ENCODE measurements around the gene DAAM1. TPM values are rescaled to one million over a fixed set of nuclear protein-coding genes. Genes with fewer than 3 reads are reported as not detected.

DAAM1 gene
- polyA plus RNA-seq, 1 of the 3 experiments (the other 2 are of a cell fraction), result 5.1 TPM

DNA sequence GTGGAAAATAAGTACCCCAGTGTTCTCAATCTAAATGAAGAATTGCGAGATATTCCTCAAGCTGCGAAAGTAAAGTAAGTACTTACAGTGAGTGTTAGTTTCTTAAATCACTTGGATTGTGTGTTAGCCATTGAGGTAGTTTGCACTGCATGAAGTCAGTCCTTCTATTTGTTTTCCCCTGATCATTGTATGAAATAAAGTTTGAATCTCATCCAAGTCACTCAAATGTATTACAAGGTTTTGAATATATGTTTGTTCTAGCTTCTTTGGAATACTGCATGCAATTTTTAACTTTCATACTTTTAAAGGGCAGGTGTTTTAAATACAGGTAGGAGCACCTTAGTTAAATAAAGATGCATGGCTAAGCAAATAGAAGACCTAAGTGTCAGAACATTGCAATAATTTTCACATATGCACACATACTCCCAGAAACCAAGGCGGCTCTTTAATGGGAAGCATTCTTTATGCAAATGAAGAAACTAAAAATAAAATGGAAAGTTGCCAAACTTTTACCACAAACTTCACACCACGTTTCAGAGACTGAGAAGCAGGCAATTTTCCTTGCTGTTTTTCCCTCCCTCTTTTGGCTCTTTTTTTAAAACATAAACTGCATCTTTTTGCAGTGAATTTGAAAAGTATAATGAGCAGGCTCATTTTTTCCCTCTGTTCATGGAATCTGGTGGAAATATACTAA, 171.1 kb downstream of the DAAM1 start:
- Histone ChIP-seq H3K9ac (no peak overlapping the region), H3F3A (replicated peaks; ENCODE audit: insufficient read depth) (peaks cover 13% of the 10 kb centered on the region), H3K27me3 (ENCODE audit: insufficient read depth) (no peaks in the 10 kb centered on the region), H3K4me3 (ENCODE audit: low read depth in 2 of 2, low read length in 1 of 2) (no peak overlapping the region), H3K79me2 (ENCODE audit: insufficient read depth) (no peaks in the 10 kb centered on the region), H3K4me1 (ENCODE audit: control insufficient read depth in 1 of 2, insufficient read depth in 2 of 2, low read depth in 1 of 2, low read length in 1 of 2) (peaks cover 33 to 38% of the 10 kb centered on the region in 2 experiments; a peak in 3 of 4 replicates), H3K9me3 (no peaks in the 10 kb centered on the region), H3K36me3 (replicated peaks in 1 of 2; ENCODE audit: control insufficient read depth in 1 of 2, insufficient read depth in 2 of 2, low read length in 1 of 2) (peaks cover 21 to 34% of the 10 kb centered on the region in 2 experiments), H2AFZ (ENCODE audit: low read depth) (no peak overlapping the region), H4K20me1 (ENCODE audit: insufficient read depth) (no peaks in the 10 kb centered on the region), H3K4me2 (no peak overlapping the region), H3K9me2 (no peaks in the 10 kb centered on the region), H3K27ac (ENCODE audit: low read depth in 2 of 2, low read length in 1 of 2) (no peak overlapping the region; a peak in 1 of 4 replicates)
- ChIA-PET POLR2A (no interaction called here), CTCF (no interaction called here)
- no peak for TF ChIP-seq CHD2 (IDR thresholded peaks at IDR 0.05; ENCODE audit: low read length, partially characterized antibody)
- no peak for TF ChIP-seq TAF1 (IDR thresholded peaks at IDR 0.05; ENCODE audit: borderline replicate concordance, low read depth, low read length)
- TF ChIP-seq, protein P1, sequence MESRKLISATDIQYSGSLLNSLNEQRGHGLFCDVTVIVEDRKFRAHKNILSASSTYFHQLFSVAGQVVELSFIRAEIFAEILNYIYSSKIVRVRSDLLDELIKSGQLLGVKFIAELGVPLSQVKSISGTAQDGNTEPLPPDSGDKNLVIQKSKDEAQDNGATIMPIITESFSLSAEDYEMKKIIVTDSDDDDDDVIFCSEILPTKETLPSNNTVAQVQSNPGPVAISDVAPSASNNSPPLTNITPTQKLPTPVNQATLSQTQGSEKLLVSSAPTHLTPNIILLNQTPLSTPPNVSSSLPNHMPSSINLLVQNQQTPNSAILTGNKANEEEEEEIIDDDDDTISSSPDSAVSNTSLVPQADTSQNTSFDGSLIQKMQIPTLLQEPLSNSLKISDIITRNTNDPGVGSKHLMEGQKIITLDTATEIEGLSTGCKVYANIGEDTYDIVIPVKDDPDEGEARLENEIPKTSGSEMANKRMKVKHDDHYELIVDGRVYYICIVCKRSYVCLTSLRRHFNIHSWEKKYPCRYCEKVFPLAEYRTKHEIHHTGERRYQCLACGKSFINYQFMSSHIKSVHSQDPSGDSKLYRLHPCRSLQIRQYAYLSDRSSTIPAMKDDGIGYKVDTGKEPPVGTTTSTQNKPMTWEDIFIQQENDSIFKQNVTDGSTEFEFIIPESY (IDR thresholded peaks at IDR 0.05; ENCODE audit: borderline replicate concordance, low read depth), result no peak
- TF ChIP-seq EZH2phosphoT487 (IDR thresholded peaks at IDR 0.05; ENCODE audit: borderline replicate concordance, low read depth), result no peak
- TF ChIP-seq GATA2 (CRISPR knock-in tag; IDR thresholded peaks at IDR 0.05), result no peak
- no peak for TF ChIP-seq SIN3A (IDR thresholded peaks at IDR 0.05; ENCODE audit: borderline replicate concordance, low read depth, low read length)
- TF ChIP-seq PBX3 (IDR thresholded peaks at IDR 0.05), result no peak
- no peak for TF ChIP-seq USF1 (IDR thresholded peaks at IDR 0.05; ENCODE audit: borderline replicate concordance, low read depth)
- no peak for TF ChIP-seq RFX5 (IDR thresholded peaks at IDR 0.05; ENCODE audit: low read length)
- no peak for TF ChIP-seq GABPA (IDR thresholded peaks at IDR 0.05; ENCODE audit: low read depth)
- TF ChIP-seq YY1 (IDR thresholded peaks at IDR 0.05; ENCODE audit: low read depth), result no peak
- no peak for TF ChIP-seq USF2 (IDR thresholded peaks at IDR 0.05; ENCODE audit: borderline replicate concordance, low read depth, low read length)
- 83% methylated on average over 4 of the region's 4 CpGs for WGBS (ENCODE audit: low lambda C conversion rate)
- no peak for DNase-seq
